A549 (cell line): ENCODE results near the gene PRIMPOL. TPM values are rescaled to one million over a fixed set of nuclear protein-coding genes. Genes with fewer than 3 reads are reported as not detected.

Experiments
- ATAC-seq, 2 experiments: fragments of 200-7000 bp in 1 of 2; fragments of >200 bp in 1 of 2; cut with Nextera tagmentation in 1 of 2; cut with Tn5 transposase in 1 of 2; 3 replicates each; pipeline versions ENCODE4 v1.8.0 to v1.9.1; 2018 to 2020; ENCODE audit warnings: mild to moderate bottlenecking in 1 of 2, moderate library complexity in 1 of 2
- CTCF ChIA-PET: fragments of 300-600 bp; sonication (Branson Sonifier 250); formaldehyde crosslinking; extraction: SDS; loops from one replicate; lab custom pipeline; 2021; ENCODE audit warnings: antibody characterized with exemption, inconsistent platforms; lab: Yijun Ruan, JAX
- POLR2A ChIA-PET: fragments of 350-600 bp; formaldehyde crosslinking; extraction: SDS; loops from one replicate; lab custom pipeline; 2021; ENCODE audit warnings: antibody characterized with exemption, inconsistent platforms; lab: Yijun Ruan, JAX
- DNase-seq, 2 experiments: peaks; one replicate each; pipeline versions ENCODE4 v3.0.0 to v3.0.0-alpha.2; 2011 to 2016; ENCODE audit warnings: low read depth in 1 of 2, low spot score in 1 of 2
- FAIRE-seq: peaks from 2 replicates; lab custom pipeline; 2011; peaks lifted over from hg19 to GRCh38; lab: Jason Lieb, UNC
- H3K27ac ChIP-seq, 2 experiments: fragments of >200 bp; sonication (Bioruptor Twin); formaldehyde crosslinking; 3 replicates each; pipeline ENCODE4 v1.5.1; 2016 to 2017
- H3K4me1 ChIP-seq: fragments of >200 bp; sonication (Bioruptor Twin); formaldehyde crosslinking; 3 replicates; pipeline ENCODE4 v1.6.1; 2016
- H3K4me2 ChIP-seq: fragments of >200 bp; sonication (Bioruptor Twin); formaldehyde crosslinking; 3 replicates; pipeline ENCODE4 v1.6.1; 2016
- H3K4me3 ChIP-seq: fragments of >200 bp; sonication (Bioruptor Twin); formaldehyde crosslinking; 3 replicates; pipeline ENCODE4 v1.5.1; 2016
- H3K9me3 ChIP-seq: fragments of >200 bp; sonication (Bioruptor Twin); formaldehyde crosslinking; 3 replicates; pipeline ENCODE4 v1.6.1; 2016
- ATOH8 ChIP-seq: fragments of 250-450 bp; sonication (Bioruptor Pico); IDR thresholded peaks from 2 replicates; pipeline ENCODE4 v1.5.0; 2020; ENCODE audit warnings: low read depth, mild to moderate bottlenecking, moderate library complexity
- BHLHE40 ChIP-seq: IDR thresholded peaks from 2 replicates; pipeline ENCODE4 v1.6.1; 2012; ENCODE audit warnings: low read depth, low read length, inconsistent platforms
- CBX2 ChIP-seq: fragments of 200-600 bp; sonication (generic); IDR thresholded peaks from 2 replicates; pipeline ENCODE4 v1.6.1; 2016; ENCODE audit warnings: low read depth, mild to moderate bottlenecking, borderline replicate concordance
- CBX8 ChIP-seq: fragments of 200-600 bp; sonication (generic); IDR thresholded peaks from 2 replicates; pipeline ENCODE4 v1.6.1; 2016
- CEBPB ChIP-seq, 2 experiments: fragments of >200 bp in 1 of 2; sonication (Bioruptor Twin) in 1 of 2; formaldehyde crosslinking in 1 of 2; IDR thresholded peaks; 2 replicates each; pipeline ENCODE4 v1.6.1; 2012 to 2016
- CHD4 ChIP-seq: fragments of 200-600 bp; sonication (generic); IDR thresholded peaks from 2 replicates; pipeline ENCODE4 v1.6.1; 2016; ENCODE audit warnings: antibody characterized with exemption, mild to moderate bottlenecking, borderline replicate concordance
- E2F6 ChIP-seq: IDR thresholded peaks from 2 replicates; pipeline ENCODE4 v1.6.1; 2012; ENCODE audit warnings: low read depth, borderline replicate concordance
- EHMT2 ChIP-seq: fragments of 200-600 bp; sonication (generic); IDR thresholded peaks from 2 replicates; pipeline ENCODE4 v1.6.1; 2016; ENCODE audit warnings: antibody characterized with exemption, low read depth, mild to moderate bottlenecking, moderate library complexity
- ELK1 ChIP-seq: fragments of 150-350 bp; IDR thresholded peaks from 2 replicates; pipeline ENCODE4 v1.6.1; 2014; ENCODE audit warnings: low read depth, mild to moderate bottlenecking, low read length
- EP300 ChIP-seq, 2 experiments: fragments of >200 bp; sonication (Bioruptor Twin); formaldehyde crosslinking; IDR thresholded peaks; 2 replicates in 1 of 2; 3 replicates in 1 of 2; pipeline ENCODE4 v1.6.1; 2016 to 2017
- ESRRA ChIP-seq: fragments of 150-350 bp; IDR thresholded peaks from 2 replicates; pipeline ENCODE4 v1.6.1; 2014; ENCODE audit warnings: mild to moderate bottlenecking, low read length, borderline replicate concordance
- FOSB ChIP-seq: fragments of 250-450 bp; sonication (Bioruptor Pico); IDR thresholded peaks from 2 replicates; pipeline ENCODE4 v1.5.0; 2020; ENCODE audit warnings: mild to moderate bottlenecking, moderate library complexity
- GATA3 ChIP-seq: IDR thresholded peaks from 2 replicates; pipeline ENCODE4 v1.6.1; 2012; ENCODE audit warnings: borderline replicate concordance
- HOXA7 ChIP-seq: fragments of 250-450 bp; sonication (Bioruptor Pico); IDR thresholded peaks from 2 replicates; pipeline ENCODE4 v1.5.0; 2020; ENCODE audit warnings: mild to moderate bottlenecking, moderate library complexity
- HOXB5 ChIP-seq: fragments of 250-450 bp; sonication (Bioruptor Pico); IDR thresholded peaks from 2 replicates; pipeline ENCODE4 v1.5.0; 2020; ENCODE audit warnings: mild to moderate bottlenecking, moderate library complexity
- JUN ChIP-seq, 2 experiments: fragments of >200 bp; sonication (Bioruptor Twin); formaldehyde crosslinking; IDR thresholded peaks; 2 replicates in 1 of 2; 3 replicates in 1 of 2; pipeline ENCODE4 v1.6.1; 2016 to 2017
- JUNB ChIP-seq: fragments of >200 bp; sonication (Bioruptor Twin); formaldehyde crosslinking; IDR thresholded peaks from 2 replicates; pipeline ENCODE4 v1.6.1; 2016
- KDM1A ChIP-seq: fragments of 200-600 bp; sonication (generic); IDR thresholded peaks from 2 replicates; pipeline ENCODE4 v1.6.1; 2016; ENCODE audit warnings: low read depth, mild to moderate bottlenecking
- MAFK ChIP-seq: fragments of 450-650 bp; IDR thresholded peaks from 2 replicates; pipeline ENCODE4 v1.6.1; 2014; ENCODE audit not compliant: partially characterized antibody
- NPAS2 ChIP-seq: fragments of 250-450 bp; sonication (Bioruptor Pico); IDR thresholded peaks from 2 replicates; pipeline ENCODE4 v1.8.0; 2022; ENCODE audit warnings: mild to moderate bottlenecking, moderate library complexity, borderline replicate concordance
- NR3C1 ChIP-seq: fragments of >200 bp; sonication (Bioruptor Twin); formaldehyde crosslinking; IDR thresholded peaks from 3 replicates; pipeline ENCODE4 v1.6.1; 2017
- POLR2AphosphoS2 ChIP-seq: conservative IDR thresholded peaks from 2 replicates; pipeline ENCODE4 v1.6.1; 2012; ENCODE audit warnings: low read length, improper control_type of control experiment, inconsistent platforms
- RAD21 ChIP-seq, 2 experiments: fragments of >200 bp in 1 of 2; sonication (Bioruptor Twin) in 1 of 2; formaldehyde crosslinking in 1 of 2; IDR thresholded peaks in 1 of 2; conservative IDR thresholded peaks in 1 of 2; 2 replicates in 1 of 2; 3 replicates in 1 of 2; pipeline ENCODE4 v1.6.1; 2012 to 2018; ENCODE audit warnings: inconsistent platforms in 1 of 2
- RARB ChIP-seq: fragments of 250-450 bp; sonication (Bioruptor Pico); IDR thresholded peaks from 2 replicates; pipeline ENCODE4 v1.8.0; 2021; ENCODE audit warnings: mild to moderate bottlenecking, moderate library complexity
- SMC3 ChIP-seq: fragments of >200 bp; sonication (Bioruptor Twin); formaldehyde crosslinking; IDR thresholded peaks from 3 replicates; pipeline ENCODE4 v1.6.1; 2018; ENCODE audit warnings: inconsistent platforms
- SREBF2 ChIP-seq: fragments of 450-650 bp; IDR thresholded peaks from 2 replicates; pipeline ENCODE4 v1.6.1; 2014; ENCODE audit warnings: mild to moderate bottlenecking, moderate library complexity
- TFCP2L1 ChIP-seq: fragments of 250-450 bp; sonication (Bioruptor Pico); IDR thresholded peaks from 2 replicates; pipeline ENCODE4 v1.5.0; 2021; ENCODE audit warnings: mild to moderate bottlenecking
- TP53 ChIP-seq: fragments of 250-450 bp; sonication (Bioruptor Pico); IDR thresholded peaks from 2 replicates; pipeline ENCODE4 v1.5.0; 2021; ENCODE audit warnings: mild to moderate bottlenecking, moderate library complexity
- USF2 ChIP-seq: fragments of 450-650 bp; IDR thresholded peaks from 2 replicates; pipeline ENCODE4 v1.6.1; 2014; ENCODE audit warnings: antibody characterized with exemption
- ZFP36 ChIP-seq: fragments of 450-650 bp; IDR thresholded peaks from 2 replicates; pipeline ENCODE4 v1.6.1; 2014; ENCODE audit warnings: borderline replicate concordance; ENCODE audit not compliant: partially characterized antibody
- ZNF302 ChIP-seq: fragments of 250-450 bp; sonication (Bioruptor Pico); IDR thresholded peaks from 2 replicates; pipeline ENCODE4 v1.9.0; 2021; ENCODE audit warnings: inconsistent platforms, mild to moderate bottlenecking, moderate library complexity
- WGBS: methylation state at CpG from one replicate; pipeline ENCODE4 v1.1.6; 2017; ENCODE audit errors: missing lambda C conversion rate; 5-methylcytosine and 5-hydroxymethylcytosine counted together
- polyA plus RNA-seq, 4 experiments: library from polyadenylated mRNA; depleted of rRNA in 3 of 4; stranded (reverse); fragments of >200 nt; fragmentation: RNase III in 1 of 4; extraction: RNeasy Plus Mini Kit Qiagen cat#74134 plus additional on column Dnase treatment in 1 of 4; gene quantifications; 2 replicates in 3 of 4; 3 replicates in 1 of 4; pipeline ENCODE4 v1.2.3, GENCODE V29; 2011 to 2017

PRIMPOL gene
- polyA plus RNA-seq, 2 of the 4 experiments (the other 2 are of a cell fraction) = 10.0 to 23.9 TPM

GRCh38 chr4:184705692-184706091 is 56.2 kb downstream of the PRIMPOL start:
- WGBS = 91% methylated on average over 5 of the region's 5 CpGs
- TF ChIP-seq EP300 (IDR thresholded peaks at IDR 0.05) (no peak), JUNB (no peak), HOXB5 (CRISPR knock-in tag) (no peak), ZNF302 (CRISPR knock-in tag) (no peak), KDM1A (no peak), NR3C1 (no peak), ELK1 (no peak), CEBPB (IDR thresholded peaks at IDR 0.05) (no peak), GATA3 (no peak), TFCP2L1 (CRISPR knock-in tag) (no peak), ESRRA (no peak), CBX2 (no peak), EHMT2 (no peak), TP53 (CRISPR knock-in tag) (no peak), ATOH8 (CRISPR knock-in tag) (no peak), CBX8 (no peak)
- TF ChIP-seq, all 56 proteins: peak for 0
- Histone ChIP-seq H3K4me1 (no peaks in the 10 kb centered on the region), H3K27ac (no peak overlapping the region), H3K9me3 (no peaks in the 10 kb centered on the region; the same call in 2 of the 3 replicates), H3K4me3 (no peak overlapping the region), H3K4me2 (no peak overlapping the region)
- DNase-seq (no peak), ATAC-seq (no peak), FAIRE-seq (no peak)
- ChIA-PET CTCF (no interaction called here), POLR2A (no interaction called here)

- H3K4me2 ChIP-seq = no peak overlapping the region
- WGBS = 71% methylated on average over 1 of the region's 1 CpG
- H3K4me3 ChIP-seq = no peak overlapping the region
- ATAC-seq (no peak), FAIRE-seq (no peak), DNase-seq (no peak)
- 0 out of 3 replicates have a peak, but pooled peaks cover 2% of the 10 kb centered on the region for H3K4me1 ChIP-seq
- ChIA-PET POLR2A (no interaction called here), CTCF (no interaction called here)
- TF ChIP-seq MAFK (no peak), CHD4 (no peak), RARB (CRISPR knock-in tag) (no peak), FOSB (no peak), SMC3 (no peak), NPAS2 (CRISPR knock-in tag) (no peak), USF2 (no peak), HOXB5 (CRISPR knock-in tag) (no peak), SREBF2 (no peak), POLR2AphosphoS2 (no peak), JUN (IDR thresholded peaks at IDR 0.05) (no peak), ZFP36 (no peak), E2F6 (no peak), RAD21 (conservative IDR thresholded peaks at IDR 0.05 in 1 of 2, IDR thresholded peaks at IDR 0.05 in 1 of 2) (no peak), ELK1 (no peak), TFCP2L1 (CRISPR knock-in tag) (no peak), HOXA7 (CRISPR knock-in tag) (no peak), BHLHE40 (no peak)
- no peak overlapping the region for H3K27ac ChIP-seq
- no peaks in the 10 kb centered on the region; the same call in 2 of the 3 replicates for H3K9me3 ChIP-seq
These were observed 56.9 kb downstream of the PRIMPOL start for GRCh38 chr4:184706453-184706852.
